Measurements from ENCODE around the gene MYH14. TPM values are rescaled to one million over a fixed set of nuclear protein-coding genes. Genes with fewer than 3 reads are reported as not detected.

The MYH14 gene
- total RNA-seq, 1 experiment from 2014 or later: 0.84 TPM

DNA sequence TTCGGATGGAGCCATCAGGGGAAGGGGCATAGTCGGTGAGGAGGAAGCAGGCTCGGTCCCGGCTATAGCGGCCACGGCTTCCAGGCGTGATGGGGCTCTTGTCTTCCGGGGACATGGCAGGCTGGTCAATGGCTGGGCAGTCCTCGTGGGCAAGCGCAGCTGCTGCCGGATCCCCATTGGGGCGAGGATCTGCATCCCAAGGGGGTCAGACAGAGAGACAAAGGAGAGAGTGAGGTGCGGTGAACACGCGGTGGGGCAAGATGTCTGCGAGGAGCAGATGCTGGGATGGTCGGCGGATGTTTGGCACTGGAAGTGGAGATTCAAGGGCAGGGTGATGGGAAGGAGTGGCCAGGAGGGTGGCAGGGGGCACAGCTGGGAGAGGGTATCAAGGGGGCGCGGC lies 117.2 kb downstream of the MYH14 start:
- intact Hi-C loops (cut with micrococcal nuclease; ENCODE audit: unreplicated experiment): no loop called here
- TF ChIP-seq, protein P1, sequence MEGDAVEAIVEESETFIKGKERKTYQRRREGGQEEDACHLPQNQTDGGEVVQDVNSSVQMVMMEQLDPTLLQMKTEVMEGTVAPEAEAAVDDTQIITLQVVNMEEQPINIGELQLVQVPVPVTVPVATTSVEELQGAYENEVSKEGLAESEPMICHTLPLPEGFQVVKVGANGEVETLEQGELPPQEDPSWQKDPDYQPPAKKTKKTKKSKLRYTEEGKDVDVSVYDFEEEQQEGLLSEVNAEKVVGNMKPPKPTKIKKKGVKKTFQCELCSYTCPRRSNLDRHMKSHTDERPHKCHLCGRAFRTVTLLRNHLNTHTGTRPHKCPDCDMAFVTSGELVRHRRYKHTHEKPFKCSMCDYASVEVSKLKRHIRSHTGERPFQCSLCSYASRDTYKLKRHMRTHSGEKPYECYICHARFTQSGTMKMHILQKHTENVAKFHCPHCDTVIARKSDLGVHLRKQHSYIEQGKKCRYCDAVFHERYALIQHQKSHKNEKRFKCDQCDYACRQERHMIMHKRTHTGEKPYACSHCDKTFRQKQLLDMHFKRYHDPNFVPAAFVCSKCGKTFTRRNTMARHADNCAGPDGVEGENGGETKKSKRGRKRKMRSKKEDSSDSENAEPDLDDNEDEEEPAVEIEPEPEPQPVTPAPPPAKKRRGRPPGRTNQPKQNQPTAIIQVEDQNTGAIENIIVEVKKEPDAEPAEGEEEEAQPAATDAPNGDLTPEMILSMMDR (conservative IDR thresholded peaks at IDR 0.05; ENCODE audit: low read depth, low read length): no peak
- TF ChIP-seq EZH2 (IDR thresholded peaks at IDR 0.05; ENCODE audit: borderline replicate concordance, low read depth, low read length, poor library complexity, severe bottlenecking): no peak
- no peak overlapping the region for H3K4me3 ChIP-seq (ENCODE audit: low read depth, low read length, poor library complexity, severe bottlenecking)
- H3K27me3 ChIP-seq (replicated peaks; ENCODE audit: insufficient read depth, low read depth, low read length, poor library complexity): no peaks in the 10 kb centered on the region
- BruUV-seq (replicated peaks): no TSS peak
- DNase-seq (ENCODE audit: low spot score): no peak
- no peaks in the 10 kb centered on the region for H3K9me3 ChIP-seq (ENCODE audit: low read depth, low read length, poor library complexity, severe bottlenecking)
- H3K36me3 ChIP-seq (ENCODE audit: insufficient read depth, low read length, poor library complexity, severe bottlenecking): no peaks in the 10 kb centered on the region
- POLR2A ChIA-PET (ENCODE audit: low non-redundant PET): no interaction called here
- CTCF ChIA-PET: no interaction called here
- H3K27ac ChIP-seq (ENCODE audit: low read depth, low read length, poor library complexity, severe bottlenecking): no peak overlapping the region
- peaks cover 6% of the 10 kb centered on the region for H3K4me1 ChIP-seq (ENCODE audit: insufficient read depth, low read length, poor library complexity, severe bottlenecking)

DNA sequence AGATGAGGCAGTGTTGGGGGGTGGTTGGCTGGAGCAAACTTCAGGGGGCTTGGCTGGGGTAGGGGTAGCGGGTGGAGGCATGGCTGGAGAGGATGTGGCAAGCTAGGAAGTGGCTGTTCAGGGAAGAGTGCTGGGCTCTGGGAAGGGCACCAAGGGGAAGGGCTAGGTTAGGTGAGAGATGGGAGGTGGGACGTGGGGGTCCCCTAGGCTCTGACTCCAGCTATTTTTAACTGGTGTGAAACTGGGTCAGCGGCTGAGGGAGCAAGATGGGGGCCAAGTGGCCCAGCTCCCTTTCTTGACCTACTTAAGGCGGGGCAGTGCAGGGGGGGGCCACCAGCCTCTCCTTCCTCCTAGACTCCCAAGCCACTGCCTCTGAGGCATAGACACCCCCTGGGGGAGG lies 118.4 kb downstream of the MYH14 start:
- no TSS peak for BruUV-seq (replicated peaks)
- TF ChIP-seq, protein P1 (conservative IDR thresholded peaks at IDR 0.05; ENCODE audit: low read depth, low read length): no peak
- TF ChIP-seq EZH2 (IDR thresholded peaks at IDR 0.05; ENCODE audit: borderline replicate concordance, low read depth, low read length, poor library complexity, severe bottlenecking): no peak
- ChIA-PET CTCF (no interaction called here), POLR2A (ENCODE audit: low non-redundant PET) (interaction anchor here (0.6 kb wide), 1 partner anchor 75 kb away, joined by 12 read pairs; no protein-coding TSS in a partner anchor)
- no peaks in the 10 kb centered on the region for H3K36me3 ChIP-seq (ENCODE audit: insufficient read depth, low read length, poor library complexity, severe bottlenecking)
- H3K4me3 ChIP-seq (ENCODE audit: low read depth, low read length, poor library complexity, severe bottlenecking): no peak overlapping the region
- no peak overlapping the region for H3K27ac ChIP-seq (ENCODE audit: low read depth, low read length, poor library complexity, severe bottlenecking)
- H3K4me1 ChIP-seq (ENCODE audit: insufficient read depth, low read length, poor library complexity, severe bottlenecking): peaks cover 6% of the 10 kb centered on the region
- intact Hi-C loops (cut with micrococcal nuclease; ENCODE audit: unreplicated experiment): no loop called here
- H3K9me3 ChIP-seq (ENCODE audit: low read depth, low read length, poor library complexity, severe bottlenecking): no peaks in the 10 kb centered on the region
- peaks cover 9% of the 10 kb centered on the region for H3K27me3 ChIP-seq (replicated peaks; ENCODE audit: insufficient read depth, low read depth, low read length, poor library complexity)
- DNase-seq (ENCODE audit: low spot score): no peak

DNA sequence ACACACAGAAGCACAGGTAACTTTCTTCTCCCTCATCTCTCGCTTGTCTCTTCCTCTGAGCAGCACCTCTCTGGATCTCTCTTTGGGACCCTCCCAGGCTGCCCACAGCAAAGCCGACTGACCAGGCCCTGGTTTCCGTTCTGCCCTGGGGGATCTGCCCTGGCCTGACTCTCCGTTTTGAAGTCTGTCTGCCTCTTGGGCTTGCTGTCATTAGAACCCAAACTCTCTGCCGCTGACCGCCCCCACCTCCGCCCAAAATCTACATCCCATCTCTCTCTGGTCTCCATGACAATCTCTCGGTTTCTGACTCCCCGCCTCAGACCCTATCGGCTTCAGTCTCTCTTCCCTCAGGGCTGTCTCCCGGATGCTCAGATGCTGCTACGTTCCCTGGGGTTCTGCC lies 118.8 kb downstream of the MYH14 start:
- intact Hi-C loops (cut with micrococcal nuclease; ENCODE audit: unreplicated experiment): no loop called here
- Histone ChIP-seq H3K27ac (ENCODE audit: low read depth, low read length, poor library complexity, severe bottlenecking) (no peak overlapping the region), H3K4me1 (ENCODE audit: insufficient read depth, low read length, poor library complexity, severe bottlenecking) (peaks cover 6% of the 10 kb centered on the region), H3K36me3 (ENCODE audit: insufficient read depth, low read length, poor library complexity, severe bottlenecking) (no peaks in the 10 kb centered on the region), H3K9me3 (ENCODE audit: low read depth, low read length, poor library complexity, severe bottlenecking) (no peaks in the 10 kb centered on the region), H3K4me3 (ENCODE audit: low read depth, low read length, poor library complexity, severe bottlenecking) (no peak overlapping the region), H3K27me3 (replicated peaks; ENCODE audit: insufficient read depth, low read depth, low read length, poor library complexity) (peaks cover 13% of the 10 kb centered on the region)
- TF ChIP-seq, protein P1 (conservative IDR thresholded peaks at IDR 0.05; ENCODE audit: low read depth, low read length): no peak
- no peak for TF ChIP-seq EZH2 (IDR thresholded peaks at IDR 0.05; ENCODE audit: borderline replicate concordance, low read depth, low read length, poor library complexity, severe bottlenecking)
- no TSS peak for BruUV-seq (replicated peaks)
- ChIA-PET POLR2A (ENCODE audit: low non-redundant PET) (no interaction called here), CTCF (no interaction called here)
- DNase-seq (ENCODE audit: low spot score): no peak

All from A673 (cell line).